Upper lobe of right lung (tissue), 1 donor: ENCODE data around the gene APP. TPM values are rescaled to one million over a fixed set of nuclear protein-coding genes. Genes with fewer than 3 reads are reported as not detected.

Experiments used
- ATAC-seq: fragments of 200-7000 bp; cut with Tn5 transposase; one replicate; pipeline ENCODE4 v1.9.1; 2020; ENCODE audit warnings: mild to moderate bottlenecking, moderate library complexity
- DNase-seq: peaks from one replicate; pipeline ENCODE4 v3.0.0-alpha.2; 2020
- H3K27ac ChIP-seq: fragments of 200-600 bp; one replicate; pipeline ENCODE4 v1.8.0; 2022
- H3K27me3 ChIP-seq: fragments of 200-600 bp; one replicate; pipeline ENCODE4 v1.8.0; 2022; ENCODE audit warnings: mild to moderate bottlenecking
- H3K36me3 ChIP-seq: fragments of 200-600 bp; one replicate; pipeline ENCODE4 v1.8.0; 2022
- H3K4me1 ChIP-seq: fragments of 200-600 bp; one replicate; pipeline ENCODE4 v1.8.0; 2022
- H3K4me3 ChIP-seq: fragments of 200-600 bp; one replicate; pipeline ENCODE4 v1.8.0; 2022; ENCODE audit warnings: mild to moderate bottlenecking
- H3K9me3 ChIP-seq: fragments of 200-600 bp; one replicate; pipeline ENCODE4 v1.8.0; 2022
- CTCF ChIP-seq: fragments of 200-600 bp; IDR thresholded peaks from one replicate; pipeline ENCODE4 v1.8.0; 2022; ENCODE audit warnings: antibody characterized with exemption
- intact Hi-C: fragments of 100-400 bp; cut with DNase I; formaldehyde crosslinking; loops from one replicate; pipeline ENCODE4 v1.11.0; 2022
- total RNA-seq: library from RNA; stranded (reverse); fragmentation: NEBNext Ultra II Directional; extraction: Animal tissue kit (Norgen Biotek cat#: 25700); gene quantifications from one replicate; pipeline ENCODE4 v1.2.1, GENCODE V29; 2021
- donor health status: DM: no; HTN: yes; CAD: no; lungs with severe emphysema.

APP gene
- total RNA-seq, 1 donor from 2014 or later, result 480 TPM

GRCh38 chr21:25871566-25871965 lies 299.0 kb downstream of the APP start:
- DNase-seq, result no peak
- H3K27ac ChIP-seq, result no peak overlapping the region
- H3K4me1 ChIP-seq, result no peaks in the 10 kb centered on the region
- no peaks in the 10 kb centered on the region for H3K27me3 ChIP-seq
- ATAC-seq, result no peak
- intact Hi-C loops, result no loop called here
- no peak for TF ChIP-seq CTCF
- H3K9me3 ChIP-seq, result no peaks in the 10 kb centered on the region
- no peak overlapping the region for H3K4me3 ChIP-seq
- no peaks in the 10 kb centered on the region for H3K36me3 ChIP-seq

GRCh38 chr21:25870084-25870483 lies 300.5 kb downstream of the APP start:
- Histone ChIP-seq H3K9me3 (no peaks in the 10 kb centered on the region), H3K4me3 (no peak overlapping the region), H3K4me1 (no peaks in the 10 kb centered on the region), H3K27me3 (no peaks in the 10 kb centered on the region), H3K36me3 (no peaks in the 10 kb centered on the region), H3K27ac (no peak overlapping the region)
- intact Hi-C loops, result no loop called here
- no peak for TF ChIP-seq CTCF
- DNase-seq (no peak), ATAC-seq (no peak)

GRCh38 chr21:25867061-25867460 lies 303.5 kb downstream of the APP start:
- Histone ChIP-seq H3K9me3 (no peaks in the 10 kb centered on the region), H3K4me3 (no peak overlapping the region), H3K4me1 (no peaks in the 10 kb centered on the region), H3K36me3 (no peaks in the 10 kb centered on the region), H3K27me3 (no peaks in the 10 kb centered on the region), H3K27ac (no peak overlapping the region)
- ATAC-seq, result no peak
- intact Hi-C loops, result no loop called here
- no peak for TF ChIP-seq CTCF
- no peak for DNase-seq

GRCh38 chr21:25863747-25864146 lies 306.8 kb downstream of the APP start:
- Histone ChIP-seq H3K4me1 (no peaks in the 10 kb centered on the region), H3K9me3 (no peaks in the 10 kb centered on the region), H3K27ac (no peak overlapping the region), H3K4me3 (no peak overlapping the region), H3K27me3 (no peaks in the 10 kb centered on the region), H3K36me3 (no peaks in the 10 kb centered on the region)
- intact Hi-C loops, result no loop called here
- no peak for DNase-seq
- no peak for ATAC-seq
- TF ChIP-seq CTCF, result no peak

GRCh38 chr21:25863031-25863430 lies 307.5 kb downstream of the APP start:
- DNase-seq (no peak), ATAC-seq (no peak)
- no peak for TF ChIP-seq CTCF
- Histone ChIP-seq H3K27ac (no peak overlapping the region), H3K9me3 (no peaks in the 10 kb centered on the region), H3K27me3 (no peaks in the 10 kb centered on the region), H3K36me3 (no peaks in the 10 kb centered on the region), H3K4me3 (no peak overlapping the region), H3K4me1 (no peaks in the 10 kb centered on the region)
- intact Hi-C loops, result no loop called here

- Histone ChIP-seq H3K4me1 (no peaks in the 10 kb centered on the region), H3K36me3 (no peaks in the 10 kb centered on the region), H3K27me3 (no peaks in the 10 kb centered on the region), H3K9me3 (no peaks in the 10 kb centered on the region), H3K27ac (no peak overlapping the region), H3K4me3 (no peak overlapping the region)
- DNase-seq, result no peak
- intact Hi-C loops, result no loop called here
- peak; percentile 57 for ATAC-seq
- peak; percentile 59 for TF ChIP-seq CTCF
Observed at GRCh38 chr21:25862596-25862995, 308.0 kb downstream of the APP start.
